Duodenal mucosa (tissue), 2 donors: ENCODE data around the gene MKX.
A peak's percentile ranks its signal among the peaks of the same experiment; 100 is the strongest.

Experiments
- H3K27ac ChIP-seq: one replicate; pipeline ENCODE4 v1.7.0; 2013; ENCODE audit warnings: low read depth, low read length
- H3K27me3 ChIP-seq, 2 donors: one replicate each; pipeline ENCODE4 v1.7.0; 2013; ENCODE audit warnings: low read length in 2 of 2, control low read depth in 1 of 2; ENCODE audit not compliant: insufficient read depth in 2 of 2, control insufficient read depth in 1 of 2
- H3K36me3 ChIP-seq, 2 donors: one replicate each; pipeline ENCODE4 v1.7.0; 2013; ENCODE audit warnings: low read length in 2 of 2, control low read depth in 1 of 2; ENCODE audit not compliant: insufficient read depth in 2 of 2, control insufficient read depth in 1 of 2
- H3K4me1 ChIP-seq, 2 donors: one replicate each; pipeline ENCODE4 v1.7.0; 2013; ENCODE audit warnings: low read length in 2 of 2, control low read depth in 1 of 2; ENCODE audit not compliant: insufficient read depth in 2 of 2, control insufficient read depth in 1 of 2
- H3K4me3 ChIP-seq, 2 donors: one replicate each; pipeline ENCODE4 v1.7.0; 2013; ENCODE audit warnings: low read length in 2 of 2, low read depth in 1 of 2
- H3K9ac ChIP-seq, 2 donors: one replicate each; pipeline ENCODE4 v1.7.0; 2013; ENCODE audit warnings: low read length in 2 of 2, low read depth in 1 of 2
- H3K9me3 ChIP-seq, 2 donors: one replicate each; pipeline ENCODE4 v1.7.0; 2013; ENCODE audit warnings: low read length in 2 of 2, control low read depth in 1 of 2; ENCODE audit not compliant: control insufficient read depth in 1 of 2

Gene MKX

DNA sequence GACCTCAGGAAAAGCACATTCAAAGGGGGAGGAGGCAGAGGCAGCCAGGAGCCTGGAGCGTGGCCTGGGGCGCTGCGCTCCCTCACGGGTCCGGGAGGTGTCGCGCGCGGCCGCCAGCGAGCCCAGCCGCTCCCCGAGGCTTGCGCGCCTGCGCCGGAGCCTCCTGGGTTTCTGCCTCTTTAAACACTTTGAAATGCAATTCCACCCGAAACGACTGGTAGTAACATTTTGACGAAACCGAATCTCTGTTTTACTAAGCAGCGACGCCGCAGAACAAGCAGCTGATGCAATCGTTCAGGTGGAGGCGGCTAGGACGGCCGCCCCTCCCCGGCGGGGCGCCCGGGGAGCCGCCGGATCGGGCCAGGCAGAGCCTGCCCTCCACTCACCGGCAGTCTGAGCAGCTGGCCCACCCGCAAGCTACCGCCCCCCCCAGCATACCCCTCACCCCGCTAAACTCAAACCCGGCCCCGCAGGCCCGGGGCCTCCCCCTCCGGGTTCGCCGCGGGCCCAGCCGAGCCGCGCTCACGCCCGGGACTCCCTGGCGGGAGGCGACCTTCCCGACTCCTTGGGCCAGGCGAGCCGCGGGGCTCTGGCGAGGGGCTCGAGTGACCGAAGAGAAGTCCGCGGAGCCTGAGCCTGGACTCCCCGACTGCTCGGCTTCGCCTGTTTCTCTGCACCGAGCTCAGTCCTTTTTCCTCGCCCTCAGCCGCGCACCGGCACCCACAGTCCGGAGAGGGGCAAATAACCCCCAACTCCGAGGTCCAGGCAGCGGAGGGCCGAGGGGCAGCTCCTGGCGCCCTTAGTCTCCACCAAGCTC is 3.2 kb downstream of the MKX start:
- H3K27me3 ChIP-seq = peaks cover 65 to 73% of the 10 kb centered on the region in 2 donors
- peaks cover 28 to 36% of the 10 kb centered on the region in 2 donors for H3K4me1 ChIP-seq
- no peak overlapping the region for H3K9ac ChIP-seq
- peak overlapping the region; percentile 69 to 73 for H3K4me3 ChIP-seq
- H3K9me3 ChIP-seq = no peaks in the 10 kb centered on the region
- no peak overlapping the region for H3K27ac ChIP-seq
- no peaks in the 10 kb centered on the region for H3K36me3 ChIP-seq

DNA sequence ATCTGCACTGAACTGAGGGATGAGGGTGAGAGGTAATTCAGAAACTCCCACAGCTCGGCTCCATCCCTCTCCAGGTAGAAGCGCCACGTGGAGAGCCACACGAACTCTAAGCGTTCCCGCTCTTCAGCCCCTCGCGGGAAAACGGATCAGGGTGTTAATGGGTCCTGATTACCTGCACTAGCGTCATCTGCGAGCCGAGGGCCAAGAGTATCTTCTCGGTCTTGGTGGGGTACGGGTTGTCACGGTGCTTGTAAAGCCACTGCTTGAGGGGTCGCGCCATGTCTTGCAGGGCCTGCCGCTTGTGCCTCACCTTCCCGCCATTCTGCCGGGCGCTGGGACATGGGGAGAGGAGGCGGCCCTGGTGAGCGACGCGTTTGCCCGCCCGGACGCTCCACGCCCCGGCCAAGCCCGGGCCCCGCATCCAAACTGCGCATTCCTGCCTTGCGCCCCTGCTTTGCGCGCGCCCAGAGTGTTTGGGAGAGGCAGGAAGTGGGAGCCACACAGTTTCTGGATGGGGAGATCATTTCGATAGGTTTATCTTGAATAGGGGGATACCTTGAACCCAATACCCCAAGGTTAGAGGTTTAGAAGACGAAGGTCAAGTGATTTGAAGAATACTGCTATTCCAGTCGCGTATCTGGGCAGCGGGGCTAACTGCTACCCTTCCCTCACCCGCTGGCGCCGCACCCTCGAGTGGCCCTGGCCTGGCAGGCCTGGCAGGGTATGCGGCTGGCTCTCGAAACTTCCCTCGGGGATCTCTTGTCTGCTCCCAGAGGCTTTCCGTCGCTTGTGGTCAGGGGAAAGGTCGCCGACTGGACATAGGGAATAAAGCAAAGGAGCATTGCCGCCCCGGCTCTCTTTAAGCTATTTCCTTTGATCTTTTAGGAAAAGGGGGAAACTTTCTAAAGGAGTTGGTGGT is 4.2 kb downstream of the MKX start:
- Histone ChIP-seq H3K4me1 (peaks cover 27 to 35% of the 10 kb centered on the region in 2 donors), H3K27ac (no peak overlapping the region)

DNA sequence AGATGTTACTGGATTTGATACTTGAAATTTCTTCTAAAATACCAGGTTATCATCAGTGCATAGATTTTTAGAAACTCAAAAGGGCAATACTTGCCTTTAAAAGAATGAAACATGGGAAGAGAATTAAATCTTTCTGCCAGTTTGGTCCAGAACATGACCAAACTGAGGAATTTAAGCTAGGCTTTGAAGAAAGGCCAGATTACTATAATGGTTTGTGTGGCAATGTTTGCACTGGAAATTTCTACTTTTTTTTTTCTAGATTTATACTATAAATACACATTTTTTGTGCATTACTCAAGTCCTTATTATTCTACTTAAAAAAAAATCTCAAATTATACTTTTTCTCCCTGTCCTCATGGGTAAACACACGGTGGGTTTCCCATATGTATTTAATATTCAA is 9.2 kb downstream of the MKX start:
- H3K27me3 ChIP-seq = peaks cover 14 to 21% of the 10 kb centered on the region in 2 donors
- no peak overlapping the region for H3K27ac ChIP-seq
- H3K36me3 ChIP-seq = no peaks in the 10 kb centered on the region
- no peak overlapping the region for H3K4me3 ChIP-seq
- peaks cover 1 to 3% of the 10 kb centered on the region in 2 donors for H3K4me1 ChIP-seq
- H3K9me3 ChIP-seq = no peaks in the 10 kb centered on the region
- H3K9ac ChIP-seq = no peak overlapping the region

More for the DNA sequence above, 4.2 kb downstream of the MKX start:
- Histone ChIP-seq H3K9me3 (no peaks in the 10 kb centered on the region), H3K9ac (no peak overlapping the region), H3K36me3 (no peaks in the 10 kb centered on the region), H3K4me3 (peak overlapping the region; percentile 43 to 73), H3K27me3 (peaks cover 58 to 64% of the 10 kb centered on the region in 2 donors)

DNA sequence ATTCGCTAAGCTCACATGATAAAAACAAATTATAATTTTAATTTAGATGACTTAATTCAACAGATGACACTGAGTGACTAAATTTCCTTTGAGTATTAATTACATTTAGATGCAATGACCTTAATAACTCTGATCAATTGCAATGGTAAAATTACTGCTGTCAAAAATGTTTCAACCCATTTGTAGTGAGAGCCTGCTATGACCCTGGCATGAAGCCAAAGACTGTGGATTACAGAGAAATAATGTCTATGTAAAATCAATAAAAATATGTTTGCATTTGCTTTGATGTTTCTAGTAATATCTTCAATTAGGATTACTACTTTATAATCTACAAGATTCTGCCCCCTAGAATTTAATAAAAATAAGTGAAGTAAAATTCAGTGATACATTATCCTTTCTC is 15.6 kb downstream of the MKX start:
- H3K27ac ChIP-seq = no peak overlapping the region
- no peak overlapping the region for H3K4me3 ChIP-seq
- no peaks in the 10 kb centered on the region for H3K36me3 ChIP-seq
- H3K4me1 ChIP-seq = no peaks in the 10 kb centered on the region
- no peaks in the 10 kb centered on the region for H3K27me3 ChIP-seq
- no peak overlapping the region for H3K9ac ChIP-seq
- no peaks in the 10 kb centered on the region for H3K9me3 ChIP-seq

DNA sequence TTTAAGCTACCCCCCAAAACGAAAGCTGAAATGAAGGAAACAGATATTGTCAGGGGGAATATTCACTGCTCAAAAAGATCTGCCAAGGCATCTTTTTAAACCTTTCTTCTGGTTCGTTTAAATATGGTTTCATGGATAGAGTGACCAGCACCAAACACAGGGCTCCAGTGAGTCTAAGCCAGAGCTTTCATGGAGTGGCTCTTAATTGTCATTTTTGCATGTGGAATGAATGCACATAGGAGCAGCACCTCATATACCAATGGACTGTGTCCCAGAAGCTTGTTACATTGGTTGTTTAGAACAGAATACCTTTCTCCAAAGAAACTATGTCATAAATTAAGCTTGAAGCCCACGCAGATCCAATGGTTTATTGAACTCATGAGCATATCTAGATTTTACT is 17.3 kb downstream of the MKX start:
- Histone ChIP-seq H3K4me1 (no peaks in the 10 kb centered on the region), H3K27me3 (no peaks in the 10 kb centered on the region), H3K27ac (no peak overlapping the region), H3K9me3 (no peaks in the 10 kb centered on the region), H3K4me3 (no peak overlapping the region), H3K36me3 (no peaks in the 10 kb centered on the region), H3K9ac (no peak overlapping the region)

DNA sequence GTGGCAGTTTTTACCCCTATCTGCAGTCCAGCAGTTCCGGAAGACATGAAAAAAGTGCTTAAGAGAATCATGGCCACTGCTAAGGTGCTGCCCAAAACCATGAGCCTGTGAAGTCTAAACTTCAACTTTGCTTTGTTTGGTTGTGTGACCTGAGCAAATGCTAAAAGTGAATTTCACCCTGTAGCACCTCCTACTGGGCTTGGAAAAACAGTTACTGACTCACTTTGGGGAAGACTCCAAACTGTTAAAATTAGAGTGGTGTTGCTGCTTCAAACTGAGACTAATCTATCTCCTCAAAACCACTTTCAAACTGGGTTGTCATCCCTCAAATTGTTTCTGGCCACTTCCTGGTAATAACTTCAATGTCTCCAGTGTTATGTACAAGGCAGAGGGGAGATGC is 21.3 kb downstream of the MKX start:
- H3K36me3 ChIP-seq = no peaks in the 10 kb centered on the region
- H3K9ac ChIP-seq = no peak overlapping the region
- no peaks in the 10 kb centered on the region for H3K27me3 ChIP-seq
- H3K4me3 ChIP-seq = no peak overlapping the region
- H3K9me3 ChIP-seq = no peaks in the 10 kb centered on the region
- H3K4me1 ChIP-seq = no peaks in the 10 kb centered on the region
- no peak overlapping the region for H3K27ac ChIP-seq

DNA sequence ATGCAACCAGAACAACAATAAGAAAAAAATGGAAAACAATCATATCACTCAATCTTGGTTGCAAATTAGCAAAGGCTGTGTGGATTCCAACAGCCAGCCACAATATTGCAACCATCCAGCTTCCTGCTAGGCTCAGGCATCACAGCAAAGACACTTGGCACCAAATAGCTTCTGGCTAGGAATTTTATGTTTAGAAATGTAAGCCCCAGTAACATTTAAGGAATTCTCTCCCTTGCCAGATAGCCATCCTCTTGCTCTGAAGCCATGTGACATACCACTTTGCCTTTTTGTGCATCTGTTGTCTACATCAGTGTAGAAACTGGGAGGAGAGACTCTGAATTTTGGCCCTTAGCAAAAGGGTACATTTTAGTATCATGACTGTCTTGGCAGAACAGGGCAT is 22.2 kb downstream of the MKX start:
- Histone ChIP-seq H3K4me3 (no peak overlapping the region), H3K27ac (no peak overlapping the region)

DNA sequence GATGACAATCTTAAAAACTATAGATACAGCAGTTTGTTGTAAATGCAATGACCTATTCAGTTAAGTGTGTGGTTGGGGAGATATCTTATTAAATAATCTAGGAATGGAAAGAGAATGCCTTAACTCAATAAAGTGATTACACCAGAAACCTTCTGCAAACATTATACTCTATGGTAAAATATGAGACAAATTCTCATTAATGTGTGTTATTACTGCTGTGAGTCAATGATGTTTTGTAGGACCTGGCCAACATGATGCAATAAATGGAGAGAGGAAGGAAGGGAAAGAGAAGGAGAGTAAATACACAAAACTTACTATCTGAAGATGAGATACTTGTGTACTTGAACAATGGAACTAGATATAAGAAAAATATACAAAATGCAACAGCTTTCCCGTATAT is 25.1 kb downstream of the MKX start:
- H3K9me3 ChIP-seq = no peaks in the 10 kb centered on the region
- H3K27ac ChIP-seq = no peak overlapping the region
- no peaks in the 10 kb centered on the region for H3K27me3 ChIP-seq
- H3K9ac ChIP-seq = no peak overlapping the region
- H3K4me1 ChIP-seq = no peaks in the 10 kb centered on the region
- H3K36me3 ChIP-seq = no peaks in the 10 kb centered on the region
- no peak overlapping the region for H3K4me3 ChIP-seq

More for the DNA sequence above, 22.2 kb downstream of the MKX start:
- H3K36me3 ChIP-seq = no peaks in the 10 kb centered on the region
- no peak overlapping the region for H3K9ac ChIP-seq
- no peaks in the 10 kb centered on the region for H3K9me3 ChIP-seq
- no peaks in the 10 kb centered on the region for H3K4me1 ChIP-seq
- no peaks in the 10 kb centered on the region for H3K27me3 ChIP-seq

DNA sequence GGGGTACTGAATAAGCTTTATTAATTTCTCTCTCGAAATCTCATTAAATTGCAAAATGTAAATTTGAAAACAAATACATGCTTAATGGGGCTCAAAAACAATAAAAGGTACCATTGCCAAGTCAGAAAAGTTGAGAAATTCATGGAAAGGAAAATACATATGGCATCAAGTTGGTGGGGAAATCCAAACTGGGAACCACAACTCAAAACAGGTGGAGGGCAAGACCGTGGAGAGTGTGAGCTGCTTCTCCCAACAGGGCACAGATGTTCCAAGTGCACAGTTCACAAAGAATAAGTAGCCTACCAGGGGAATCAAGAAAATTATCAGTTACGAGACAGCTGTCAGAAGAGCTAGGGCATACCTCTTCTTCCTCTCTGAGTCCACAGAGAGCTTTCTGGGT is 26.6 kb downstream of the MKX start:
- H3K36me3 ChIP-seq = no peaks in the 10 kb centered on the region
- H3K27me3 ChIP-seq = no peaks in the 10 kb centered on the region
- no peaks in the 10 kb centered on the region for H3K4me1 ChIP-seq
- H3K27ac ChIP-seq = no peak overlapping the region
- H3K4me3 ChIP-seq = no peak overlapping the region
- H3K9ac ChIP-seq = no peak overlapping the region
- H3K9me3 ChIP-seq = no peaks in the 10 kb centered on the region

DNA sequence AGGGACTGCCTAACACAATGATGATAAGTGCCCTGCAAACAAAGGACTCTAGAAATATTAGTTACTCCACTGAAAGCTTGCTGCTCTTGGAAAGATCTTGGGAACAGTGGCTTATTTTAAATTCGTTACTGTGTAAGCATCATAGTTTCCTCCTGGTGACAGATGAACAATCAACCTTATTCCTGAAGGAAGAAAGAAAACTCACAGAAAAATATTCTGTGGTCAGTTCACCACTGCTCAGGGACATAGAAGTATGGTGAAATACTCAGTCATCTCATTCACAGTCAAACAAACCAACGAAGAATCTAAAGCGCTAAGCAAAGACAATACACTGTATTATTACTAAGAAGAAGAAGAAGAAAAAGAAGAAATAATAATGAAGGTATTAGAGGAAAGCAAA is 27.8 kb downstream of the MKX start:
- Histone ChIP-seq H3K9me3 (no peaks in the 10 kb centered on the region), H3K4me3 (no peak overlapping the region), H3K9ac (no peak overlapping the region), H3K27ac (no peak overlapping the region), H3K4me1 (no peaks in the 10 kb centered on the region), H3K36me3 (no peaks in the 10 kb centered on the region), H3K27me3 (no peaks in the 10 kb centered on the region)
